Measurements from ENCODE around the gene KIF18A.
"Not testable (repeated sequence)": the region's sequence is repeated elsewhere in the genome, so short reads cannot be mapped to it uniquely, and the experiment has no call there.

KIF18A gene

GRCh38 chr11:28140689-28141455 is 32.9 kb upstream of the KIF18A start:
- no peak overlapping the region for H3K4me3 ChIP-seq (ENCODE audit: low read depth, low read length)
- TF ChIP-seq, protein P1, sequence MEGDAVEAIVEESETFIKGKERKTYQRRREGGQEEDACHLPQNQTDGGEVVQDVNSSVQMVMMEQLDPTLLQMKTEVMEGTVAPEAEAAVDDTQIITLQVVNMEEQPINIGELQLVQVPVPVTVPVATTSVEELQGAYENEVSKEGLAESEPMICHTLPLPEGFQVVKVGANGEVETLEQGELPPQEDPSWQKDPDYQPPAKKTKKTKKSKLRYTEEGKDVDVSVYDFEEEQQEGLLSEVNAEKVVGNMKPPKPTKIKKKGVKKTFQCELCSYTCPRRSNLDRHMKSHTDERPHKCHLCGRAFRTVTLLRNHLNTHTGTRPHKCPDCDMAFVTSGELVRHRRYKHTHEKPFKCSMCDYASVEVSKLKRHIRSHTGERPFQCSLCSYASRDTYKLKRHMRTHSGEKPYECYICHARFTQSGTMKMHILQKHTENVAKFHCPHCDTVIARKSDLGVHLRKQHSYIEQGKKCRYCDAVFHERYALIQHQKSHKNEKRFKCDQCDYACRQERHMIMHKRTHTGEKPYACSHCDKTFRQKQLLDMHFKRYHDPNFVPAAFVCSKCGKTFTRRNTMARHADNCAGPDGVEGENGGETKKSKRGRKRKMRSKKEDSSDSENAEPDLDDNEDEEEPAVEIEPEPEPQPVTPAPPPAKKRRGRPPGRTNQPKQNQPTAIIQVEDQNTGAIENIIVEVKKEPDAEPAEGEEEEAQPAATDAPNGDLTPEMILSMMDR (IDR thresholded peaks at IDR 0.05; ENCODE audit: borderline replicate concordance, insufficient read depth, low read depth, low read length), result no peak

- H3K4me3 ChIP-seq (ENCODE audit: low read depth, low read length), result no peak overlapping the region
- TF ChIP-seq, protein P1 (IDR thresholded peaks at IDR 0.05; ENCODE audit: borderline replicate concordance, insufficient read depth, low read depth, low read length), result no peak
Measured at GRCh38 chr11:28139841-28140415, 32.0 kb upstream of the KIF18A start.

- TF ChIP-seq, protein P1 (IDR thresholded peaks at IDR 0.05; ENCODE audit: borderline replicate concordance, insufficient read depth, low read depth, low read length), result no peak
- no peak overlapping the region for H3K4me3 ChIP-seq (ENCODE audit: low read depth, low read length)
Measured at GRCh38 chr11:28137832-28138231, 29.9 kb upstream of the KIF18A start.

- TF ChIP-seq, protein P1 (IDR thresholded peaks at IDR 0.05; ENCODE audit: borderline replicate concordance, insufficient read depth, low read depth, low read length), result no peak
Measured at GRCh38 chr11:28137366-28137765, 29.4 kb upstream of the KIF18A start.

DNA sequence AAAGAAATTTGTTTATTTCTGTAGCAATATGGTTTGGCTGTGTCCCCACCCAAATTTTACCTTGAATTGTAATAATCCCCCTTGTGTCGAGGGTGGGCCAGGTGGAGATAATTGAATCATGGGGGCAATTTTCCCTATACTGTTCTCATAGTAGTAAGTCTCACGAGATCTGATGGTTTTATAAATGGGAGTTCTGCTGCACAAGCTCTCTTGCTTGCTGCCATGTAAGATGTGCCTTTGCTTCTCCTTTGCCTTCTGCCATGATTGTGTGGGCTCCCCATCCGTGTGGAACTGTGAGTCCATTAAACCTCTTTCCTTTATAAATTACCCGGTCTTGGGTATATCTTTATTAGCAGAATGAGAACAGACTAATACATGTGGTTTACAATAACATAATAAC is 28.2 kb upstream of the KIF18A start:
- H3K4me3 ChIP-seq (ENCODE audit: low read depth, low read length), result not testable (repeated sequence)

More at GRCh38 chr11:28137366-28137765, 29.4 kb upstream of the KIF18A start:
- H3K4me3 ChIP-seq (ENCODE audit: low read depth, low read length), result no peak overlapping the region

GRCh38 chr11:28133146-28133545 is 25.2 kb upstream of the KIF18A start:
- no peak overlapping the region for H3K4me3 ChIP-seq (ENCODE audit: low read depth, low read length)
- TF ChIP-seq, protein P1 (IDR thresholded peaks at IDR 0.05; ENCODE audit: borderline replicate concordance, insufficient read depth, low read depth, low read length), result no peak

DNA sequence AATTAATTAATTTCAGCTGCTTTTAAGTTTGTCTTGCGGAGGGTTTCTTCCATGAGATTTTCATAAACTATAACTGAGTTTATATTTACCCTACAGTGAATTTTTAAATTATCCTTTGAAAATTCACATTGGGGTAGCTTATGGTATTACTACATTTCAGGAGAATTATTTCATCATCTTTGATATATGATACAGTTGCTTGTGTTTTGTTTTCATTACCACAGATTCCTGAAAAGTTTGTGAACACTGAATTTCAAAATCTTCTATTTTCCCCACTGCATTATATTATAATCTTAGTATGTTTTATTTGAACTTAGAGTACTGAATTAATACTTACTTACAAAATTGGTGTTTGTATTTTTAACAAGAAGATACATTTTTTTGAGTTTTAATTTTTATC is 24.6 kb upstream of the KIF18A start:
- no peak overlapping the region for H3K4me3 ChIP-seq (ENCODE audit: low read depth, low read length)
- TF ChIP-seq, protein P1 (IDR thresholded peaks at IDR 0.05; ENCODE audit: borderline replicate concordance, insufficient read depth, low read depth, low read length), result no peak
